Fibroblast of pulmonary artery (primary cell): Measurements from ENCODE around the gene LRRC34.

Experiments
- DNase-seq: peaks from one replicate; pipeline ENCODE4 v3.0.0-alpha.2; 2010; ENCODE audit warnings: low read depth
- H3K4me3 ChIP-seq: replicated peaks from 2 replicates; pipeline ENCODE4 v1.5.1; 2011; ENCODE audit warnings: low read depth, mild to moderate bottlenecking, control low read depth, low read length, moderate library complexity
- TF ChIP-seq, protein P1 (sequence below): IDR thresholded peaks from 2 replicates; pipeline ENCODE4 v1.5.1; 2011; ENCODE audit warnings: mild to moderate bottlenecking, control low read depth, low read length, inconsistent platforms; ENCODE audit errors: missing control alignments

LRRC34 gene

DNA sequence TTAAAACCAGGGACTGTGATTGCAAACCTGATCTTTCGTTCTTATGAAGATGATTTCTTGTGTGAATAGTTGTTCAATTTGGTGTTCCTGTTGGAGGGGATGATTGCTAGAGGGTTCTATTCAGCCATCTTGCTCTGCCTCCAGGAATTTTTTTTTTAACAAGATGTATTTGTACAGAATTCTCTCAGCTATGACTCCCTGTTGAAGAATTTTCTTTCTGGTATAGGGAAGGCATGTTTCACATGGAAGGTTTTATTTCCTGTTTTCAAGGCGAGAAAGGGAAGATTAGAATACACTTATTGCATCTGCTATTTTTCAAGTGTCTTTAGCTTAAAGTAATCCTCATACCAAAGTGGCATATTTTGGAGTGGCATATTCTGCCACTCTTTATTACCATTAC is 5.6 kb upstream of the LRRC34 start:
- TF ChIP-seq, protein P1, sequence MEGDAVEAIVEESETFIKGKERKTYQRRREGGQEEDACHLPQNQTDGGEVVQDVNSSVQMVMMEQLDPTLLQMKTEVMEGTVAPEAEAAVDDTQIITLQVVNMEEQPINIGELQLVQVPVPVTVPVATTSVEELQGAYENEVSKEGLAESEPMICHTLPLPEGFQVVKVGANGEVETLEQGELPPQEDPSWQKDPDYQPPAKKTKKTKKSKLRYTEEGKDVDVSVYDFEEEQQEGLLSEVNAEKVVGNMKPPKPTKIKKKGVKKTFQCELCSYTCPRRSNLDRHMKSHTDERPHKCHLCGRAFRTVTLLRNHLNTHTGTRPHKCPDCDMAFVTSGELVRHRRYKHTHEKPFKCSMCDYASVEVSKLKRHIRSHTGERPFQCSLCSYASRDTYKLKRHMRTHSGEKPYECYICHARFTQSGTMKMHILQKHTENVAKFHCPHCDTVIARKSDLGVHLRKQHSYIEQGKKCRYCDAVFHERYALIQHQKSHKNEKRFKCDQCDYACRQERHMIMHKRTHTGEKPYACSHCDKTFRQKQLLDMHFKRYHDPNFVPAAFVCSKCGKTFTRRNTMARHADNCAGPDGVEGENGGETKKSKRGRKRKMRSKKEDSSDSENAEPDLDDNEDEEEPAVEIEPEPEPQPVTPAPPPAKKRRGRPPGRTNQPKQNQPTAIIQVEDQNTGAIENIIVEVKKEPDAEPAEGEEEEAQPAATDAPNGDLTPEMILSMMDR: no peak
- H3K4me3 ChIP-seq: no peak overlapping the region
- DNase-seq: peak; percentile 53

DNA sequence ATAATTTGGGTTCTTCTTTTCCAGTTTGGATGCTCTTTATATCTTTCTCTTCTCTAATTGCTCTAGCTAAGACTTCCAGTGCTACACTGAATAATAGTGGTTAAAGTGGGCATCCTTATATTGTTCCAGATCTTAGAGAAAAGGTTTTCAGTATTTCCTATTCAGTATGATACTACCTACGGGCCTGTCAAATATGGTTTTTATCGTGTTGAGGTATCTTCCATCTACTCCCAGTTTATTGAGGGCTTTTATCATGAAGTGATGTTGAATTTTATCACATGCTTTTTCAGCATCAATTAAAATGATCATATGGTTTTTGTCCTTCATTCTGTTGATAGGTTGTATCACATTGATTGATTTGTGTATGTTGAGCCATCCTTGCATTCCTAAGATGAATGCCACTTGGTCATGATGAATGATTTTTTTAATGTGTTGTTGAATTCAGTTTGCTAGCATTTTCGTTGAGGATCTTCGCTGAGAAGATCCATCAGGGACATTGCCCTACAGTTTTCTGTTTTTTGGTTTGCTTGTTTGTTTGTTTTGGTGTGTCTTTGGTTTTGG is 3.0 kb upstream of the LRRC34 start:
- DNase-seq: no peak
- no peak overlapping the region for H3K4me3 ChIP-seq
- TF ChIP-seq, protein P1: no peak

DNA sequence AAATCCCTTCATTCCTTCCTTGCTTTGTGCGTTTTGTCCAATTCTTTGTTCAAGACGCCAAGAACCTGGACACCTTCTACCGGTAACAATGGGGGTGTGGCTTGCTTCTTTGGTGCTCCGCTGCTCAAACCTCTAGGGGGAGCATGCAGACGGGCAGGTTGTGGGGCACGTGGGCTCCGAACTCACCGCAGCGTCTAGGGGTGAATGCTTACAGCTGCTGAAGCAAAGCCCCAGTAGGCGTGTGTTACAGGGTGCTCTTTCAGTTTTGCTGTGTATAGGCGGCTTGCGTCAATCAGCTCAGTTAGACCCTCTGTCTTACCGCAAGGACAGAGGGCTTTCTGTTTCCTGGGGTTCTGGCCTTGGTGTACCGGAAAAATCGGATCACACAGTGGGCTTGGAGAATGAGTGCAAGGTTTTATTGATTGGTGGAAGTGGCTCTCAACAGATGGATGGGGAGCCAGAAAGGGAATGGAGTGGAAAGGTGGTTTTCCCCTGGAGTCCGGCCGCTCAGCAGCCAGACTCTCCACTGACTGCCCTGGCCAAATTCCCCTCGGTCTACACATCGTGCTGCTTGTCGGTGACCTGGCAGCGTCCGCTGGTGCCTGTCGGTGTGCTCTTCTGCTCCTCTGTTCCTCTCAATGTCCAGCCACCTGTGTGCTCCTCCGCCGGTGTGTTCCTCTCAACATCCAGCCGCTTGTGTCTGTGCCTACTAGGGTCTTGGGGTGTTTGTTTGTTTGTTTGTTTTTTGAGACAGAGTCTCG is 1.2 kb upstream of the LRRC34 start:
- H3K4me3 ChIP-seq: peak overlapping the region; percentile 22
- DNase-seq: peak; percentile 10
- TF ChIP-seq, protein P1: peak; percentile 22

DNA sequence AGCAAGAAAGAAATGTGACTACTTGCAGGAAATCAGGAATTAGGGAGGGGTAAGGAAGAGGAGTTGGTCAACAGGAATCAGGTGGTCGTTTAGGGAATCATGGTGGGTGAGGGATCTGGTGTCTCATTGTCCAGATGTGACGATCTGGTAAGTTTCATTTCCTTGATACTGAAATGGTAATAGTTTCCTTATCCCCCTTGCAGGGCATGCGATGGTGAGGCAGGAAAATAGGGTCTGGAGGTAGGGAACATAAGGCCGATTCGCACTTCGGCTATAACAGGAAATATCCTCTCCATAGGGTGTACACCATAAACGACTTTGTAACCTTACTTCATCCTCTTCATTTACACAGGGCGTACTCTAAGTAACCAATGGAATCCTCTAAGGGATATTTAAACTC is 574 bp upstream of the LRRC34 start:
- peak overlapping the region; percentile 22 for H3K4me3 ChIP-seq
- DNase-seq: no peak
- TF ChIP-seq, protein P1: no peak

DNA sequence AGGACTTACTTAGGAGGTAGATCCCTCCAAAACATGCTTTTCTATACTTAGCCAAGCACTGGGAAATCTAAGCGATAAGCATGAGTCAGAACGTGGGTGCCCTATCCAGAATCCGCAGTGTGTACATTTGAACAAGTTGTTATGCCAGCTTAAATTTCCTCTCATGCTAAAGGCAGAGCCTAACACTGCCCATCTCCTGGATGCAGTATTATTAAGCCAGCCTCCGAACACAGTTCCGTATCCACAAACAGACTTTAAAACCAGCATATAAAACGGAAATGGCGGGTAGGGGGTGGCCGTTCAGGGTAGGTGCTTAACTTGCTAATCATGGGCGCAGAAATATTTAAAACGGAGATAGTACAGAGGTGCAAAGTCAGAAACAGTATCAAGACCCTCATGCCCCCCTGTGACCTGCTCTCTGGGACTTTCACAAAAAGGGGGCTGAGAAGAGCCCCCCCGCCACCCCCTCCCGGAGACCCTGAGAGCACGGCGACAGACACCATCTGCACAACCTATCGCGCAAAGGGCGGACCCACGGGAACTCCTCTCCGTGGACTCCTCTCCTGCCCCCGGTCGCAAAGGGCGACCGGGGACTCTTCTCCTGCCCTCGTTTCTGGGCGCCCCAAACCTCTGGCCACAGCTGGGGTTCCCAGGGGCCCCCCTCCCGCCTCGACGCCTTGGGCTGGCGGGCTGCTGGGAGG is 923 bp downstream of the LRRC34 start:
- DNase-seq: peak; percentile 73
- H3K4me3 ChIP-seq: peak overlapping the region; percentile 52
- TF ChIP-seq, protein P1: no peak

DNA sequence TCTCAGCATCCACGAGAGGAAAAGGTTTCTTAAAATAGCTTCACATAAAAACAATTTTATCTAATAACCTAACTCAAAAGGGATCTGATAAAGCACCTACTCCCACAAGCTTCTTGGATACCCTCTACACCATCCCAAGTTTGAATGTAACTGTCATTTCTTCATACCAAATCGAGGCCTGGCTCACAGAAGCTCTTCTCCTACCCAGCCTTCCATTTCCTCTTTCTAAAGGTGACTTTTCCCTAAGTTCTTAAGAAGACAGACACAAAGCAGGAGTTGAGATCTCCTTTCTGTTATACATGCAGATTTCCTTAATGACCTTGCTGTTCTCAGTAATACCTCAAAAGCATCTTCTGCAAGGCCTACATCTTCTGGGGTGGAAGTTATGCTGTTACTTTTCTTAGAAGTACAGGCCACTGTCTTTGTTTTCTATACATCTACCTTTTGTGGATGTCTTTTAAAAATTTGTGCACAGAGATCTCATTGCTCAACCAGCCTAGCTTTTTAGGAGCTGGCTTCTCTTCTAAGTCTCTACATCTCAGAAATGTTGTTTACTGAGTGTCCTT is 3.4 kb downstream of the LRRC34 start:
- TF ChIP-seq, protein P1: no peak
- H3K4me3 ChIP-seq: no peak overlapping the region
- no peak for DNase-seq
